Fibroblast of lung (primary cell): ENCODE data around the gene TMEM222.

Experiments
- CTCF ChIP-seq, 2 donors: IDR thresholded peaks in 1 of 2; conservative IDR thresholded peaks in 1 of 2; 1 replicate in 1 of 2; 2 replicates in 1 of 2; pipeline ENCODE4 v1.5.1; 2011 to 2012; ENCODE audit warnings: low read length in 2 of 2, control low read depth in 1 of 2, inconsistent platforms in 1 of 2, low read depth in 1 of 2, mild to moderate bottlenecking in 1 of 2
- EZH2 ChIP-seq: IDR thresholded peaks from 2 replicates; pipeline ENCODE4 v1.5.1; 2012; ENCODE audit warnings: low read length, control low read depth, mild to moderate bottlenecking; ENCODE audit errors: missing control alignments

- TF ChIP-seq CTCF (conservative IDR thresholded peaks at IDR 0.05 in 1 of 2, IDR thresholded peaks at IDR 0.05 in 1 of 2; ENCODE audit: low read depth in 1 of 2, low read length in 2 of 2) (no peak), EZH2 (no peak)
Measured at GRCh38 chr1:27383039-27383605, 61.2 kb downstream of the TMEM222 start, which contains the start of gene CD164L2.
